Activated CD8-positive, alpha-beta memory T cell treated with anti-CD3 and anti-CD28 coated beads, Interleukin-2, amount 50 U/mL, for 24 hours (primary cell): ENCODE results near the gene LCOR.

Experiments used
- DNase-seq: peaks from one replicate; pipeline ENCODE4 v3.0.0-alpha.2; 2020; ENCODE audit errors: extremely low read depth

The LCOR gene

DNA sequence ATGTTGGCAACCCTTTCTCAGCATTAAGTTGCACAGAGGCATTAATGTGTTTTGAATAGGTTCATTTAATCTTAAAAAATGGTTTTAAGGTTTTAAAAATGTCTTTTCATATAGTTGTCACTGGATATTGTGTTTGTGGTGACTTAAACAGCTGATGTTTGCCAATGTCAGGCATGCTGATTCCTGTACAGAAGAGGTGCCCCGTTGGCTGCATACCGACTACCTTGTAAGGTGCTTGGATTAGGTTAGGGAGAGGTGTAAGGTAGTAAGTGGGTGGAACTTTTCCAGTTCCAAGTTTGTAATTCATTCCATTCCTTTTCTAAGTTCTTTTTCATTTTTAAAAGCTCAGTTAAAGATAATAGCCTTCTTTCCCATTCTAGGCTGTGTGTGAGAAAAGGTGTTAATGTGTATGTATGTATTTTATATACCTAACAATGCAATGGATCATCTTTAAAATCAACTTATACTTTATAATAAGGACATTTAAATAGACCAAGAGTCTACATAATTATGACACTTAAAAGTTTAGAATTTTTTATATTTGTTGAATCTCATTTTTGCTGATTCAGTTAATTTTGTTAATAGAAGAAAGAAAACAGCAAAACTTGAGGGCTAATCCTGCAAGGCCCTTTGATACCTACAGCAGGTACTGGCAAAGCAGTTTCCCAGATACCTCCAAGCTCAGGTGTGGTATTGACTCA lies 155.2 kb downstream of the LCOR start:
- DNase-seq: no peak

GRCh38 chr10:96987842-96988175 lies 155.7 kb downstream of the LCOR start:
- no peak for DNase-seq

- no peak for DNase-seq
These were observed 156.3 kb downstream of the LCOR start for GRCh38 chr10:96988426-96988825.

- no peak for DNase-seq
These were observed 159.3 kb downstream of the LCOR start for GRCh38 chr10:96991313-96991841.

GRCh38 chr10:96992721-96993120 lies 160.6 kb downstream of the LCOR start:
- no peak for DNase-seq

GRCh38 chr10:96995851-96996250 lies 163.8 kb downstream of the LCOR start:
- DNase-seq: no peak

DNA sequence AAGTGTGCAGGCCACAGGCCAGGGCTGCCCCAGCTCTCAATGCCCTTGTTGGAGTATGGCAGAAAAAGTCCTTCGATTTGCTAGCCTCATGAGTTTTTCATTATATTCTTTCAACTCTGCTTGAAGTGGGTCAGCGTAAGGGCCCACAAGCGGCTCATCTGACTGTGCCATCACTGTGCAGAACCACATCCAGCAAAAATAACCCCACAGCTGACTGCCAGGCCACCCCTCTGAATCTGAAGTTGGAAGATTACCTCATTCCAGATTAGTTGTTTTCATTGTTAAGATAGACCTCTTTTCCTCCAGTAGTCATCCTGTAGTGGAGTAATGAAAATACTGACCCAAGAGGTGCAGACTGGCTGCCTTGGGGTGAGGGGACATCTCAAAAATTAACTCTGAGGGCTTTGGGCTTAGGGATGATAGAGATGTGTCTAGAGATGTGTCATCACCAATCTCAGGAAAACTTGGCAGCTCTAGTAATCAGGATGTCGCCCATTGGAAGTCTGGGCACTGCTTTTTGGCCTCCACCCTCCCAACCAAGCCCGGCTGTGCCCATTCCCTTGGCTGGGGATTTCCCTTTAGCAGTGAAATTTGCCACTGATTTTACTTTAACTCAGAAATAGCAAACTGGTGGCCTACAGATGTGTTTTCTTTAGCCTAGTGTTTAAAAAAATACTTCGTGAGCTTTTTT lies 164.3 kb downstream of the LCOR start:
- DNase-seq: no peak

DNA sequence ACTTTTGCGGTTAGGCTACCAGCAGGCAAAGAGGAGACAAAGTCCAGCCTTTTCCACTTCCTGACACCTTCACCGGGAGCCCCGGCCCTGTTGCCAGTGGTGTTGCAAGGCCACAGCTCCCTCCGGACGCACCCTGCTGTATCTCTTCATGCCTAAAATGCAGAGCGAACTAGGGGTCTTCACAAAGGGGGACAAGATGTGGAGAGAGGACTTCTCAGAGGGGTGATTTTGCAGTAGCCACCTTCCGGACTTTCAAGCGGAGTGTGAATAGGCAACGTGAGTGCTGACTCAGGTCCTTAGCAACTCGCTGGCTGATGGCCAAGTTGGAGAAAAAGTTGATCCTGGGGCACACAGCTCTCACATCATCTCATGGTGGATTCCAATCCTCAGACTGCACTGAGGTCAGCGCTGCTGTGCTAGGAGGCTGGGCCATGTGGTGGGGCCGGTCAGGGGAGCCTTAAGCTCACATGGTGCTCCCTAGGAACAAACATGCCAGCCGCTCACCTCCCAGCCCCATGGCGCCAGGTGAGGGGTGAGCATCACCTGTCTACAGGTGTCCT lies 166.3 kb downstream of the LCOR start:
- DNase-seq: no peak

DNA sequence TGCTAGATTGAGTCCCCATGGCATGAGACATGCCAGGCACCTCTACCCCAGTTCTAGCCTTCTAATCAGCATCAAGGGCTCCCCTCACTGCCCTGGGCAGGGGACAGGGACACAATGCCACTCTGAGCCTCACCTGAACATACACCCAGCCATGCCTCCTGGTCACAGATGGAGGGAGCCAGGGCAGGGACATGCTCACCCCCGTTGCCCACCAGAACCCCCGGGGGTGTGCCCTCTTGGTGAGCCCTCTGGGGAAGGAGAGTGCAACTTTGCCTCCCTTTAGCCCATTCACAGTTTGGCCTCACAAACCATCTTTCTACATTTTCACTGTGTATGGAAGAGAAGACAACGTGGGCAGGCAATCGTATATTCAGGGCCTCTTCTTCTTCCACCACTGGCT lies 167.2 kb downstream of the LCOR start:
- no peak for DNase-seq

GRCh38 chr10:96999987-97000386 lies 167.9 kb downstream of the LCOR start:
- DNase-seq: no peak

DNA sequence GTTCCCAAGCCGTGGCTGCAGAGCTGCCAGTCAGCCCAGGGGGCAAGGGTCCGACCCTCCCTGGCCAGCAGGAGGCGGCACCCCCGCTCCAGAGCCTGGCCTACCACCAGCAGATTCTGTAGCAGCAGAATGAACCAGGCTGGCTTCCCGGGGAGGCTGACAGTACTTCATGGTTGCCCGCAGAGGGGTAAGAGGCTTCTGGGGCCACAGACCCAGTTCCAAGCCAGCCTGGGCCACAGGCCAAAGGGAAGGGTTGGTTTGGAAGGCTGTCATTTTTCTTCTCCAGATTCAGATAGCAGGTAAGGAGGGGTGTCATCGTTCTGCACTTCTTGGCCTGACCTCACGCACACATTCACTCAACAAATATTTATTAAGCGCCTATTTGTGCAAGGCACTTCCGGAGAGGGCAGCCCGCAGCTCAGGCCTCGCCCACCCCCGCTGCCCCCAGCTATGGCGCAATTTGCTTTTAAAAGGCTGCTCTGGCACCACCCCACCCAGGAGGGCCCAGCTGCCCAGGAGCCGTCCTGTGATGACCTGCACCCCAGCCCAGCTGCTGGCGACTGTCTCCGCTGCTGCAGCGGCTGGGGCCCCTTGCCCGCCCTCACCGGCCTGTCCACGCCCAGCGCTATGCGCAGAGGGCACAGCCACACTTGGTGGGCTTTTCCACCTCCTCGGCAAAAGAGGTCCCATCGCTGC lies 168.5 kb downstream of the LCOR start:
- DNase-seq: no peak

- DNase-seq: no peak
These were observed 169.3 kb downstream of the LCOR start for GRCh38 chr10:97001183-97001991.

DNA sequence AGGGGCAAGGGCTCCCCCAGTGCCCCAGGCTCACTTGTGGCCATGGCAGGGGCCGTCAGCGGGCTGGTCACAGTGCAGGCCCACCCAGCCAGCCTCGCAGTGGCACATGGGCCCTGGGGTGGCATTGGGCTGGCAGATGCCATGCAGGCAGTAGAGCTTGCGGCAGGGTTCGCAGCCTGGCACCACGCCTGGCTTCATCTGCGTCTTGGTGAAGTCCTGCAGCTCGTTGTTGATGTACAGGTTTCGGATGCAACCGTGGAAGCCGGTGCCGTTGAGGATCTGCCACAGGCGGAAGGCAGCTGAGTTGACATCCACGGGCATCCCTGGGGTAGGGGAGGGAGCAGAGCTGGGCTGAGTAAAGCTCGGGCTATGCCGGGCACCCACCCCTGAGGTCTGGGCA lies 170.6 kb downstream of the LCOR start:
- DNase-seq: no peak

DNA sequence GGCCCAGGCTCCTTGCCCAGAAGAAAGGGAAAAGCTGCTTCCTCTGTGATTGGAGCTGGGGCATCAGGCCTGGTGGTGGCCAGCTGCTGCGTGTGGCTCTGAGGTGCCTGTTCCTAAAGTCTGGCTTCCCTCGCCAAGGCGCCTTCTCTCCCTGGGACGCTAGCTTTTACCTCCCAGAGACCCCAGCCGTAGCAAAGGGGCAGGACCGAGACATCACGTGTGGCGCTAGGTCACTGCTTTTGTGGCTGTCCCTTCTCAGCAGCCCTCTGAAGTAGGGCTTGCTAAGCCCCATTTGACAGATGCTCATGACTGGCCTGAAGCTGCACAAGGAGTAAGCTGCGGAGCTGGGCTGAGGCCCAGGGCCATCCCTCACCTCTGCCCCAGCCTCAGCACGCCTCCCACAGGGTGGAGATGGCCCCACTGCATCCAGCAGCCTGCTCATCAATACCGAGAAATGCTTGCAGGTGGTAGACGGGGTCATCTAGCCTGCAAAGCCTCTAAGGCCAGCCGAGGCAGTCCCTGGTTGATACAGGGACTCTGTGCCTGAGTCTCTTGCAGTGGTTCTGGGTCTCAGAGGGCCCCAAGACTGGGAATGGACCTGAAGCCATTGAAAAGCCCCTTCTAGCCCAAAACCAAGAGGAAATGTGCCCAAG lies 171.2 kb downstream of the LCOR start:
- no peak for DNase-seq

- no peak for DNase-seq
These were observed 171.7 kb downstream of the LCOR start for GRCh38 chr10:97003804-97004201.

GRCh38 chr10:97004591-97004990 lies 172.5 kb downstream of the LCOR start:
- no peak for DNase-seq

GRCh38 chr10:97005349-97005748 lies 173.3 kb downstream of the LCOR start:
- no peak for DNase-seq

DNA sequence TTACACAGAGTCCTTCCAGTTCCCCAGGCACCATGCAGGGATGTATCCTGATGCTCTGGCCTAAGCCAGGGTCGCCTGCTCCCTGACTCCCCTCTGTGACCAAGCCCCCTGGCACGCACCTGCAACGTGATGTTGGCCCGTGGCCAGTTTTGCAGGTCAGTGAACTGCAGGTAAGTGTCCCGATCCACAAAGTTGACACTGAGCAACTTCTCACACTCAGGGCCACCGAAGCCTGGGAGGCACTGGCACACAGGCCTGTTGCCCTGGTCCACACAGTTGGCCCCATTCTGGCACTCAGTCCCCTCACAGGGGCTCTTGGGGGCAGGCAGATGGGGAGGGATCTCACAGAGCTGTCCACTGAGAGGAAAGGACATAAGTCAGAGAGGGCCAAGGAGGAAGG lies 174.3 kb downstream of the LCOR start:
- no peak for DNase-seq

DNA sequence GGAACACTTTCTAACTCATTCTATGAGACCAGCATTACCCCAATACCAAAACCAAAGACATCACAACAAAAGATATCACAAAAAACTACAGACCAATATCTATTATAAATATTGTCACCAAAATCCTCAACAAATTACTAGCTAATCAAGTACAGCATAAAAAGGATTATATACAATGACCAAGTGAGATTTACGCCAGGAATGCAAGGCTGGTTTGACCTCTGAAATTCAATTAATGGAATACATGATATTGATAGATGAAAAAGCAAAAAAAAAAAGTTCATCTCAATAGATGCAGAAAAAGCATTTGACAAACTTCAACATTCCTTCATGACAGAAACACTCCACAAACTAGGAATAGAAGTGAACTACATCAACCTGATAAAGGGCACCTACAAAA lies 175.3 kb downstream of the LCOR start:
- no peak for DNase-seq

GRCh38 chr10:97010695-97011206 lies 178.7 kb downstream of the LCOR start:
- no peak for DNase-seq

- DNase-seq: no peak
These were observed 179.3 kb downstream of the LCOR start for GRCh38 chr10:97011397-97011796.
